ENCODE data around the gene ASCC1. TPM values are rescaled to one million over a fixed set of nuclear protein-coding genes. Genes with fewer than 3 reads are reported as not detected.
"Not testable (repeated sequence)": the region's sequence is repeated elsewhere in the genome, so short reads cannot be mapped to it uniquely, and the experiment has no call there.

ASCC1 gene
- total RNA-seq, 2 experiments from 2014 or later = 61.6 to 66.2 TPM

DNA sequence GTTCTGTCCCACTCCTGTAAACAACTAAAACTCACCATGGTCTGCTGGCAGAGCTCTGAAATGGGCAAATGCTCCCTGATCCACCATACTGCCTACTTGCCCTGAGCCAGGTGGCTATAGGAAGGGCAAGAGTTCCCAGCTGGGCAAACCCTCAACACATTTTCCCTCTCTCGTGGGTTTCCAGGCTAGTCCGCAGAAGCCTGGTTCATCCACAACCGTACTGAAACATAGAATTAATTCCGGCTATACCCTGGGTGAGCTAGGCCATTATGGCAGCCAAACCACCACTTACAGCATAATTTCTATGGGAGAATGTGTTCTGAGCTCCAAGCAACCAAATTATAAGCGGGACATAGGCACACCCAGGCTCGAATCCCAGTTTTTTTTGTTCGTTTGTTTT lies 37.5 kb upstream of the ASCC1 start:
- CTCF ChIA-PET = interaction anchor here (1.0 to 2.6 kb wide), 7 partner anchors 13 to 86 kb away, joined by 3 to 10 read pairs (median 4); partner anchors contain the start of genes ANAPC16, ASCC1 and DDIT4
- POLR2A ChIA-PET = interaction anchor here (1.0 to 2.2 kb wide), 4 partner anchors 20 to 66 kb away, joined by 3 to 9 read pairs (median 6); partner anchors contain the start of gene DDIT4
- Mint-ChIP-seq H3K27me3 (no peaks in the 10 kb centered on the region), H3K4me1 (ENCODE audit: low read depth) (peaks cover 59% of the 10 kb centered on the region), H3K27ac (peak overlapping the region; percentile 53), H3K9me3 (no peaks in the 10 kb centered on the region), H3K4me3 (no peak overlapping the region), H3K36me3 (ENCODE audit: low read depth) (peaks cover 2% of the 10 kb centered on the region)
- intact Hi-C loops (cut with micrococcal nuclease) = loop anchor here (2.0 kb wide), 1 partner anchor 27 kb away; no protein-coding TSS in a partner anchor
- ATAC-seq = no peak
- no peak for DNase-seq
- TF ChIP-seq CTCF (IDR thresholded peaks at IDR 0.05) = no peak

- intact Hi-C loops (cut with micrococcal nuclease) = loop anchor here (2.0 kb wide), 1 partner anchor 26 kb away; no protein-coding TSS in a partner anchor
- ATAC-seq (no peak), DNase-seq (no peak)
- peaks cover 2% of the 10 kb centered on the region for H3K36me3 Mint-ChIP-seq (ENCODE audit: low read depth)
- no peaks in the 10 kb centered on the region for H3K27me3 Mint-ChIP-seq
- H3K9me3 Mint-ChIP-seq = no peaks in the 10 kb centered on the region
- H3K27ac Mint-ChIP-seq = peak overlapping the region; percentile 53
- ChIA-PET POLR2A (interaction anchor here (1.0 to 2.2 kb wide), 4 partner anchors 20 to 67 kb away, joined by 3 to 9 read pairs (median 6); partner anchors contain the start of gene DDIT4), CTCF (interaction anchor here (1.3 to 2.6 kb wide), 4 partner anchors 17 to 40 kb away, joined by 4 to 10 read pairs (median 4); partner anchors contain the start of genes ANAPC16, ASCC1 and DDIT4)
- no peak overlapping the region for H3K4me3 Mint-ChIP-seq
- TF ChIP-seq CTCF (IDR thresholded peaks at IDR 0.05) = no peak
- H3K4me1 Mint-ChIP-seq (ENCODE audit: low read depth) = peaks cover 62% of the 10 kb centered on the region
Observed at GRCh38 chr10:72252972-72253371, 36.9 kb upstream of the ASCC1 start.

DNA sequence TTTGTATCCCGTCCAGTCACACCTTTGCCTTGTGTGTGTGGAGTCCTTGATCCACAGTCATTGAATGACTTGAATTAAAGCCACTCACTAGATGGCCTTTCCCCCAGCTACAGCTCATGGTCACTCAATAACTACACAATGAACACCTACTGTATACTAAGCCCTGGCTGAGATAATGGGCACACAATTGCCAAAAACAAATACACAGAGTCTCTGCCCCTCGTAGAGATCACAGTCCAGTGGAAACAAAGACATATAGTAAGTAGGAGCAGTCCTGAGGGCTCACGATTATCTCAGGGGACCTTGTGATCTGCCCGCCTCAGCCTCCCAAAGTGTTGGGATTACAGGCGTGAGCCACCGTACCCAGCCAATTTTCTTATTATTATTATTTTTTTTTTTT lies 35.6 kb upstream of the ASCC1 start:
- Mint-ChIP-seq H3K27ac (no peak overlapping the region), H3K27me3 (no peaks in the 10 kb centered on the region), H3K4me1 (ENCODE audit: low read depth) (peaks cover 64% of the 10 kb centered on the region), H3K9me3 (no peaks in the 10 kb centered on the region), H3K36me3 (ENCODE audit: low read depth) (peaks cover 2% of the 10 kb centered on the region), H3K4me3 (no peak overlapping the region)
- no peak for TF ChIP-seq CTCF (IDR thresholded peaks at IDR 0.05)
- no peak for DNase-seq
- intact Hi-C loops (cut with micrococcal nuclease) = loop anchor here (2.0 kb wide), 1 partner anchor 25 kb away; no protein-coding TSS in a partner anchor
- ATAC-seq = no peak
- ChIA-PET POLR2A (interaction anchor here (1.4 kb wide), 1 partner anchor 9 kb away, joined by 4 read pairs; no protein-coding TSS in a partner anchor), CTCF (no interaction called here)

GRCh38 chr10:72250666-72251065 lies 34.6 kb upstream of the ASCC1 start:
- TF ChIP-seq CTCF (IDR thresholded peaks at IDR 0.05) = no peak
- Mint-ChIP-seq H3K27ac (peak overlapping the region; percentile 57), H3K27me3 (no peaks in the 10 kb centered on the region), H3K9me3 (no peaks in the 10 kb centered on the region), H3K4me1 (ENCODE audit: low read depth) (peaks cover 66% of the 10 kb centered on the region), H3K4me3 (peak overlapping the region; percentile 17), H3K36me3 (ENCODE audit: low read depth) (no peaks in the 10 kb centered on the region)
- DNase-seq (no peak), ATAC-seq (no peak)
- intact Hi-C loops (cut with micrococcal nuclease) = no loop called here
- CTCF ChIA-PET = interaction anchor here (0.7 to 1.5 kb wide), 3 partner anchors 24 to 202 kb away, joined by 3 to 6 read pairs (median 3); no protein-coding TSS in a partner anchor
- POLR2A ChIA-PET = interaction anchor here (1.4 kb wide), 1 partner anchor 10 kb away, joined by 4 read pairs; no protein-coding TSS in a partner anchor

- H3K36me3 Mint-ChIP-seq (ENCODE audit: low read depth); DNase-seq; H3K27me3 Mint-ChIP-seq; ATAC-seq; H3K9me3 Mint-ChIP-seq: not testable (repeated sequence)
- intact Hi-C loops (cut with micrococcal nuclease) = loop anchor here (1.0 to 5.0 kb wide), 2 partner anchors 23 to 48 kb away; no protein-coding TSS in a partner anchor
- peaks cover 67% of the 10 kb centered on the region for H3K4me1 Mint-ChIP-seq (ENCODE audit: low read depth)
- peak overlapping the region; percentile 77 for H3K4me3 Mint-ChIP-seq
- H3K27ac Mint-ChIP-seq = peak overlapping the region; percentile 93
- POLR2A ChIA-PET = interaction anchor here (3.5 to 4.7 kb wide), 2 partner anchors 11 to 25 kb away, joined by 36 to 45 read pairs; partner anchors contain the start of gene DDIT4
- CTCF ChIA-PET = interaction anchor here (1.5 kb wide), 1 partner anchor 201 kb away, joined by 3 read pairs; no protein-coding TSS in a partner anchor
Observed at GRCh38 chr10:72249176-72249862, 33.2 kb upstream of the ASCC1 start.

Measured in activated CD8-positive, alpha-beta T cell treated with anti-CD3 and anti-CD28 coated beads for 36 hours (primary cell).